WTC11 (cell line): ENCODE data around the gene KLHDC8A. TPM values are rescaled to one million over a fixed set of nuclear protein-coding genes. Genes with fewer than 3 reads are reported as not detected.

Source experiments
- ATAC-seq: fragments of 200-7000 bp; cut with Tn5 transposase; 2 replicates; pipeline ENCODE4 v1.10.0; 2021; ENCODE audit warnings: mild to moderate bottlenecking, moderate library complexity
- CTCF ChIA-PET: fragments of 300-600 bp; sonication (Branson Sonifier 250); formaldehyde crosslinking; loops from one replicate; lab custom pipeline; 2021; ENCODE audit warnings: antibody characterized with exemption; lab: Charles Lee
- POLR2A ChIA-PET: fragments of 350-600 bp; sonication (Branson Sonifier 250); formaldehyde crosslinking; loops from one replicate; lab custom pipeline; 2021; ENCODE audit warnings: antibody characterized with exemption; lab: Charles Lee
- DNase-seq: peaks from one replicate; pipeline ENCODE4 v3.0.0; 2021; ENCODE audit warnings: low spot score
- H3K27ac Mint-ChIP-seq: 2 replicates; pipeline ENCODE4 v1.8.0; 2021; ENCODE audit warnings: mixed read lengths
- H3K27me3 Mint-ChIP-seq: 2 replicates; pipeline ENCODE4 v1.8.0; 2021; ENCODE audit warnings: low read depth, mild to moderate bottlenecking, moderate library complexity, mixed read lengths
- H3K36me3 Mint-ChIP-seq: 2 replicates; pipeline ENCODE4 v1.8.0; 2021; ENCODE audit warnings: mixed read lengths
- H3K4me1 Mint-ChIP-seq: 2 replicates; pipeline ENCODE4 v1.8.0; 2022; ENCODE audit warnings: mixed read lengths
- H3K4me3 Mint-ChIP-seq: 2 replicates; pipeline ENCODE4 v1.8.0; 2021; ENCODE audit warnings: mild to moderate bottlenecking, moderate library complexity, mixed read lengths
- H3K9me3 Mint-ChIP-seq: 2 replicates; pipeline ENCODE4 v1.8.0; 2021; ENCODE audit warnings: mixed read lengths
- ATF2 ChIP-seq: sonication (generic); formaldehyde crosslinking; IDR thresholded peaks from 2 replicates; pipeline ENCODE4 v1.8.1; 2022; ENCODE audit warnings: low read depth, missing genetic modification reagents, borderline replicate concordance
- CBFB ChIP-seq: sonication (generic); formaldehyde crosslinking; IDR thresholded peaks from 2 replicates; pipeline ENCODE4 v1.8.1; 2022; ENCODE audit warnings: mild to moderate bottlenecking, low read depth, missing genetic modification reagents
- CREM ChIP-seq: sonication (generic); formaldehyde crosslinking; IDR thresholded peaks from 2 replicates; pipeline ENCODE4 v1.8.1; 2022; ENCODE audit warnings: mild to moderate bottlenecking, missing genetic modification reagents, moderate library complexity
- EMX1 ChIP-seq: fragments of 250-450 bp; sonication (Bioruptor Pico); IDR thresholded peaks from 2 replicates; pipeline ENCODE4 v1.8.0; 2021; ENCODE audit warnings: mild to moderate bottlenecking
- ETV6 ChIP-seq: sonication (generic); formaldehyde crosslinking; IDR thresholded peaks from 2 replicates; pipeline ENCODE4 v1.8.1; 2022; ENCODE audit warnings: mild to moderate bottlenecking, missing genetic modification reagents
- FOXP1 ChIP-seq: sonication (generic); formaldehyde crosslinking; IDR thresholded peaks from 2 replicates; pipeline ENCODE4 v1.8.0; 2022; ENCODE audit warnings: missing genetic modification reagents, mild to moderate bottlenecking, moderate library complexity, borderline replicate concordance
- GABPB1 ChIP-seq: sonication (generic); formaldehyde crosslinking; IDR thresholded peaks from 2 replicates; pipeline ENCODE4 v1.8.1; 2023; ENCODE audit warnings: mild to moderate bottlenecking, missing genetic modification reagents
- JUN ChIP-seq: sonication (generic); formaldehyde crosslinking; IDR thresholded peaks from 2 replicates; pipeline ENCODE4 v1.8.0; 2023; ENCODE audit warnings: mild to moderate bottlenecking, missing genetic modification reagents
- MYBL2 ChIP-seq: sonication (generic); formaldehyde crosslinking; IDR thresholded peaks from 2 replicates; pipeline ENCODE4 v1.8.1; 2023; ENCODE audit warnings: mild to moderate bottlenecking, moderate library complexity, missing genetic modification reagents
- NFE2L1 ChIP-seq: sonication (generic); formaldehyde crosslinking; IDR thresholded peaks from 2 replicates; pipeline ENCODE4 v1.8.1; 2023; ENCODE audit warnings: missing genetic modification reagents
- NR2C2 ChIP-seq: sonication (generic); formaldehyde crosslinking; IDR thresholded peaks from 2 replicates; pipeline ENCODE4 v1.8.0; 2022; ENCODE audit warnings: mild to moderate bottlenecking, missing genetic modification reagents
- PRRX2 ChIP-seq: fragments of 250-450 bp; sonication (Bioruptor Pico); IDR thresholded peaks from 2 replicates; pipeline ENCODE4 v1.8.0; 2021; ENCODE audit warnings: mild to moderate bottlenecking
- SOX15 ChIP-seq: fragments of 250-450 bp; sonication (Bioruptor Pico); IDR thresholded peaks from 2 replicates; pipeline ENCODE4 v1.9.0; 2021; ENCODE audit warnings: mild to moderate bottlenecking
- SP1 ChIP-seq: sonication (generic); formaldehyde crosslinking; conservative IDR thresholded peaks from 2 replicates; pipeline ENCODE4 v1.8.1; 2022; ENCODE audit warnings: missing genetic modification reagents
- TCF7 ChIP-seq: sonication (generic); formaldehyde crosslinking; IDR thresholded peaks from 2 replicates; pipeline ENCODE4 v1.8.0; 2022; ENCODE audit warnings: mild to moderate bottlenecking, low read depth, missing genetic modification reagents, moderate library complexity
- TEAD1 ChIP-seq: sonication (generic); formaldehyde crosslinking; IDR thresholded peaks from 2 replicates; pipeline ENCODE4 v1.8.0; 2022; ENCODE audit warnings: mild to moderate bottlenecking, missing genetic modification reagents
- ZNF232 ChIP-seq: sonication (generic); formaldehyde crosslinking; IDR thresholded peaks from 2 replicates; pipeline ENCODE4 v1.8.0; 2022; ENCODE audit warnings: mild to moderate bottlenecking, missing genetic modification reagents
- ZNF263 ChIP-seq: sonication (generic); formaldehyde crosslinking; IDR thresholded peaks from 2 replicates; pipeline ENCODE4 v1.8.1; 2022; ENCODE audit warnings: low read depth, mild to moderate bottlenecking, moderate library complexity, missing genetic modification reagents
- ZNF317 ChIP-seq: sonication (generic); formaldehyde crosslinking; IDR thresholded peaks from 2 replicates; pipeline ENCODE4 v1.8.1; 2023; ENCODE audit warnings: low read depth, mild to moderate bottlenecking, moderate library complexity, missing genetic modification reagents, borderline replicate concordance
- ZNF423 ChIP-seq: fragments of 250-450 bp; sonication (Bioruptor Pico); IDR thresholded peaks from 2 replicates; pipeline ENCODE4 v2.1.2; 2022; ENCODE audit warnings: mild to moderate bottlenecking, moderate library complexity
- total RNA-seq: library from RNA; stranded (reverse); gene quantifications from 3 replicates; pipeline ENCODE4 v1.2.3, GENCODE V29; 2021
- TF ChIP-seq, protein P1 (sequence below): fragments of 250-450 bp; sonication (Bioruptor Pico); IDR thresholded peaks from 2 replicates; pipeline ENCODE4 v1.9.0; 2021; ENCODE audit warnings: mild to moderate bottlenecking, borderline replicate concordance
- TF ChIP-seq, protein P2 (sequence below): sonication (generic); formaldehyde crosslinking; IDR thresholded peaks from 2 replicates; pipeline ENCODE4 v1.8.0; 2022; ENCODE audit warnings: mild to moderate bottlenecking, missing genetic modification reagents

The KLHDC8A gene
- total RNA-seq, 1 experiment from 2014 or later, result 1.7 TPM

GRCh38 chr1:205294934-205295333 is 61.8 kb downstream of the KLHDC8A start:
- peak; percentile 8; the same call in 1 of the 2 replicates for ATAC-seq

DNA sequence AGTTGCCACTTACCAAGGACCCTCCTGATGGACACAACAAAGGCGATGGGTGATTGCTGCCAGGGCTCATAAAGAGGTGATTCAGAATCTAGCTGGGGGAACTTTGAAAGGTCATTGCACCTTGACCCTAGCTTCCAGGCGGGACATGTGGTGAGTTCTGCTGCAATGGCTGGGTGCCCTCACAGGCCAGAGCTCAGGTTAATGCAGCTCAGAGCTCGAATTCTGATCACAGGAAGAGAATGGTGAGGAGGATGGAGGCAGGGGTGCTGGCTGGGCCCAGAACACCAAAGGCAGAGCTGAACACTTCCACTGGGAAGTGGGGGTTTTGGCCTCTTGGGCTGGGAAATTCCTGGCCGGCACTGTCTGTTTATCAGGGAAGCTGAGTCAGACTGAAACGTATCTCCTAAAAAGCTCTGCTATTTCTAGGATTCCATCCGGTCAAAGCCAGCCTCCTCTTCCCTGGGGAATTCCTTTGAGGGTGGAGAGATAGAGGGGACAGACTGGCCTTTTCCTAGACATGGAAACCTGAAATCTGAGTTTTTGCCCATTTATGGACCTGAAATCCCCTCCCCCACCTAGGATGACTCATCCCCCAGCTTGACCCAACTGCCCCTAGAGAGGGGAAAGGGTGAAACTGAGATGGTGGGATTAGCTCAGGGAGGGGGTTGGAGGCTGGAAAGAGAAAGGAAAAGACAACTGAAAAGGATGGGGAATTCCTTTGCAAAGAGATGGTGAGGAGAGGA is 62.4 kb downstream of the KLHDC8A start:
- H3K4me3 Mint-ChIP-seq, result peak overlapping the region; percentile 20; the same call in 1 of the 2 replicates
- H3K36me3 Mint-ChIP-seq, result no peaks in the 10 kb centered on the region
- DNase-seq, result peak; percentile 58
- H3K27ac Mint-ChIP-seq, result peak overlapping the region; percentile 100
- no peaks in the 10 kb centered on the region for H3K9me3 Mint-ChIP-seq
- ATAC-seq, result peak; percentile 58
- no peaks in the 10 kb centered on the region; the same call in 1 of the 2 replicates for H3K27me3 Mint-ChIP-seq
- H3K4me1 Mint-ChIP-seq, result peaks cover 57% of the 10 kb centered on the region
- POLR2A ChIA-PET, result interaction anchor here (0.7 to 3.4 kb wide), 13 partner anchors 9 to 160 kb away, joined by 3 to 33 read pairs (median 5); partner anchors contain the start of gene NUAK2
- CTCF ChIA-PET, result interaction anchor here (0.6 to 2.7 kb wide), 14 partner anchors 9 to 191 kb away, joined by 3 to 25 read pairs (median 6); no protein-coding TSS in a partner anchor
- TF ChIP-seq ETV6 (CRISPR knock-in tag), result peak; percentile 56
- peak; percentile 79 for TF ChIP-seq NFE2L1 (CRISPR knock-in tag)
- TF ChIP-seq PRRX2, result no peak
- TF ChIP-seq GABPB1, result peak; percentile 61
- TF ChIP-seq, protein P1, sequence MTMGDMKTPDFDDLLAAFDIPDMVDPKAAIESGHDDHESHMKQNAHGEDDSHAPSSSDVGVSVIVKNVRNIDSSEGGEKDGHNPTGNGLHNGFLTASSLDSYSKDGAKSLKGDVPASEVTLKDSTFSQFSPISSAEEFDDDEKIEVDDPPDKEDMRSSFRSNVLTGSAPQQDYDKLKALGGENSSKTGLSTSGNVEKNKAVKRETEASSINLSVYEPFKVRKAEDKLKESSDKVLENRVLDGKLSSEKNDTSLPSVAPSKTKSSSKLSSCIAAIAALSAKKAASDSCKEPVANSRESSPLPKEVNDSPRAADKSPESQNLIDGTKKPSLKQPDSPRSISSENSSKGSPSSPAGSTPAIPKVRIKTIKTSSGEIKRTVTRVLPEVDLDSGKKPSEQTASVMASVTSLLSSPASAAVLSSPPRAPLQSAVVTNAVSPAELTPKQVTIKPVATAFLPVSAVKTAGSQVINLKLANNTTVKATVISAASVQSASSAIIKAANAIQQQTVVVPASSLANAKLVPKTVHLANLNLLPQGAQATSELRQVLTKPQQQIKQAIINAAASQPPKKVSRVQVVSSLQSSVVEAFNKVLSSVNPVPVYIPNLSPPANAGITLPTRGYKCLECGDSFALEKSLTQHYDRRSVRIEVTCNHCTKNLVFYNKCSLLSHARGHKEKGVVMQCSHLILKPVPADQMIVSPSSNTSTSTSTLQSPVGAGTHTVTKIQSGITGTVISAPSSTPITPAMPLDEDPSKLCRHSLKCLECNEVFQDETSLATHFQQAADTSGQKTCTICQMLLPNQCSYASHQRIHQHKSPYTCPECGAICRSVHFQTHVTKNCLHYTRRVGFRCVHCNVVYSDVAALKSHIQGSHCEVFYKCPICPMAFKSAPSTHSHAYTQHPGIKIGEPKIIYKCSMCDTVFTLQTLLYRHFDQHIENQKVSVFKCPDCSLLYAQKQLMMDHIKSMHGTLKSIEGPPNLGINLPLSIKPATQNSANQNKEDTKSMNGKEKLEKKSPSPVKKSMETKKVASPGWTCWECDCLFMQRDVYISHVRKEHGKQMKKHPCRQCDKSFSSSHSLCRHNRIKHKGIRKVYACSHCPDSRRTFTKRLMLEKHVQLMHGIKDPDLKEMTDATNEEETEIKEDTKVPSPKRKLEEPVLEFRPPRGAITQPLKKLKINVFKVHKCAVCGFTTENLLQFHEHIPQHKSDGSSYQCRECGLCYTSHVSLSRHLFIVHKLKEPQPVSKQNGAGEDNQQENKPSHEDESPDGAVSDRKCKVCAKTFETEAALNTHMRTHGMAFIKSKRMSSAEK (CRISPR knock-in tag), result peak; percentile 90
- 0 out of 2 replicates have a peak, but pooled peaks have one; percentile 41 for TF ChIP-seq JUN
- TF ChIP-seq EMX1 (CRISPR knock-in tag), result no peak
- peak; percentile 36; the same call in 1 of the 2 replicates for TF ChIP-seq SP1
- TF ChIP-seq SOX15 (CRISPR knock-in tag), result no peak
- TF ChIP-seq, protein P2, sequence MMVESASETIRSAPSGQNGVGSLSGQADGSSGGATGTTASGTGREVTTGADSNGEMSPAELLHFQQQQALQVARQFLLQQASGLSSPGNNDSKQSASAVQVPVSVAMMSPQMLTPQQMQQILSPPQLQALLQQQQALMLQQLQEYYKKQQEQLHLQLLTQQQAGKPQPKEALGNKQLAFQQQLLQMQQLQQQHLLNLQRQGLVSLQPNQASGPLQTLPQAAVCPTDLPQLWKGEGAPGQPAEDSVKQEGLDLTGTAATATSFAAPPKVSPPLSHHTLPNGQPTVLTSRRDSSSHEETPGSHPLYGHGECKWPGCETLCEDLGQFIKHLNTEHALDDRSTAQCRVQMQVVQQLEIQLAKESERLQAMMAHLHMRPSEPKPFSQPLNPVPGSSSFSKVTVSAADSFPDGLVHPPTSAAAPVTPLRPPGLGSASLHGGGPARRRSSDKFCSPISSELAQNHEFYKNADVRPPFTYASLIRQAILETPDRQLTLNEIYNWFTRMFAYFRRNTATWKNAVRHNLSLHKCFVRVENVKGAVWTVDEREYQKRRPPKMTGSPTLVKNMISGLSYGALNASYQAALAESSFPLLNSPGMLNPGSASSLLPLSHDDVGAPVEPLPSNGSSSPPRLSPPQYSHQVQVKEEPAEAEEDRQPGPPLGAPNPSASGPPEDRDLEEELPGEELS, result no peak
- no peak for TF ChIP-seq FOXP1 (CRISPR knock-in tag)

More at GRCh38 chr1:205294934-205295333, 61.8 kb downstream of the KLHDC8A start:
- TF ChIP-seq MYBL2 (no peak), TEAD1 (CRISPR knock-in tag) (no peak), FOXP1 (CRISPR knock-in tag) (no peak), ZNF317 (CRISPR knock-in tag) (no peak), ZNF263 (CRISPR knock-in tag) (no peak), EMX1 (CRISPR knock-in tag) (no peak), CREM (CRISPR knock-in tag) (no peak), SOX15 (CRISPR knock-in tag) (no peak), ZNF232 (CRISPR knock-in tag) (no peak), ZNF423 (no peak), CBFB (no peak), TCF7 (CRISPR knock-in tag) (no peak), NR2C2 (CRISPR knock-in tag) (no peak), ATF2 (no peak)
- TF ChIP-seq, protein P1 (CRISPR knock-in tag), result no peak
- Mint-ChIP-seq H3K4me1 (peaks cover 63% of the 10 kb centered on the region), H3K36me3 (no peaks in the 10 kb centered on the region), H3K9me3 (no peaks in the 10 kb centered on the region), H3K27ac (peak overlapping the region; percentile 100), H3K4me3 (no peak overlapping the region), H3K27me3 (no peaks in the 10 kb centered on the region; the same call in 1 of the 2 replicates)
- POLR2A ChIA-PET, result interaction anchor here (0.7 to 3.4 kb wide), 13 partner anchors 8 to 159 kb away, joined by 3 to 33 read pairs (median 5); partner anchors contain the start of gene NUAK2
- CTCF ChIA-PET, result interaction anchor here (0.6 to 2.7 kb wide), 10 partner anchors 9 to 160 kb away, joined by 3 to 25 read pairs (median 6); no protein-coding TSS in a partner anchor
- DNase-seq, result no peak
